ENCODE data around the gene FN3KRP. TPM values are rescaled to one million over a fixed set of nuclear protein-coding genes. Genes with fewer than 3 reads are reported as not detected.

FN3KRP gene
- polyA plus RNA-seq, 3 donors: 16.5 to 24.8 (median 23.2) TPM

GRCh38 chr17:82754297-82755208 lies 38.0 kb downstream of the FN3KRP start:
- no peak overlapping the region for H3K27ac Mint-ChIP-seq
- intact Hi-C loops (cut with micrococcal nuclease): loop anchor here (5.0 kb wide), 3 partner anchors 37 to 107 kb away; partner anchors contain the start of genes FN3KRP (in 1 of the 2), RAB40B (in 1 of the 2) and WDR45B (in 1 of the 2)
- Histone ChIP-seq H3K4me1 (ENCODE audit: control insufficient read depth in 1 of 2, insufficient read depth in 2 of 2, low read length in 2 of 2) (peaks cover 10 to 15% of the 10 kb centered on the region in 2 donors), H3K36me3 (replicated peaks in 1 of 2; ENCODE audit: control insufficient read depth in 1 of 2, insufficient read depth in 2 of 2, low read length in 2 of 2) (peaks cover 0 to 1% of the 10 kb centered on the region in 2 donors), H4K20me1 (ENCODE audit: insufficient read depth, low read length) (peaks cover 8% of the 10 kb centered on the region), H3K4me2 (replicated peaks; ENCODE audit: extremely low read depth, low read length, poor library complexity, severe bottlenecking) (no peak overlapping the region), H2AFZ (ENCODE audit: insufficient read depth, low read depth, low read length, poor library complexity, severe bottlenecking) (no peak overlapping the region), H3K27ac (ENCODE audit: low read depth in 1 of 2, low read length in 2 of 2) (no peak overlapping the region), H3K79me2 (ENCODE audit: insufficient read depth, low read length) (peaks cover 17% of the 10 kb centered on the region), H3K9me3 (replicated peaks in 1 of 2; ENCODE audit: control insufficient read depth in 1 of 2, insufficient read depth in 1 of 2, low read length in 2 of 2) (peaks cover 0 to 2% of the 10 kb centered on the region in 2 donors), H3K9ac (ENCODE audit: insufficient read depth, low read length, poor library complexity, severe bottlenecking) (no peak overlapping the region), H3K27me3 (ENCODE audit: control insufficient read depth in 2 of 2, insufficient read depth in 2 of 2, low read length in 2 of 2) (peaks cover 0 to 8% of the 10 kb centered on the region in 2 donors), H3K4me3 (replicated peaks in 1 of 3; ENCODE audit: low read depth in 2 of 3, low read length in 3 of 3) (no peak overlapping the region)
- no peak for DNase-seq
- peaks cover 25% of the 10 kb centered on the region for H3K4me1 Mint-ChIP-seq
- no peak for TF ChIP-seq CTCF (IDR thresholded peaks at IDR 0.05)
- H3K27me3 Mint-ChIP-seq (ENCODE audit: low read depth in 3 of 3): peaks cover 1 to 16% (median 6%) of the 10 kb centered on the region in 3 donors
- H3K36me3 Mint-ChIP-seq: peaks cover 15 to 29% of the 10 kb centered on the region in 2 donors
- peaks cover 0 to 9% (median 3%) of the 10 kb centered on the region in 7 donors for H3K9me3 Mint-ChIP-seq
- H3K4me3 Mint-ChIP-seq: no peak overlapping the region
- 91% methylated on average over 16 of the region's 19 CpGs for WGBS (ENCODE audit: insufficient coverage)

- H3K4me2 ChIP-seq (replicated peaks; ENCODE audit: extremely low read depth, low read length, poor library complexity, severe bottlenecking): no peak overlapping the region
- H3K27me3 ChIP-seq (ENCODE audit: control insufficient read depth in 2 of 2, insufficient read depth in 2 of 2, low read length in 2 of 2): no peaks in the 10 kb centered on the region
- intact Hi-C loops (cut with micrococcal nuclease): no loop called here
- peaks cover 0 to 1% (median 0%) of the 10 kb centered on the region in 7 donors for H3K9me3 Mint-ChIP-seq
- no peak overlapping the region for H3K27ac Mint-ChIP-seq
- no peak overlapping the region for H3K27ac ChIP-seq (ENCODE audit: low read depth in 1 of 2, low read length in 2 of 2)
- peaks cover 10 to 15% of the 10 kb centered on the region in 2 donors for H3K4me1 ChIP-seq (ENCODE audit: control insufficient read depth in 1 of 2, insufficient read depth in 2 of 2, low read length in 2 of 2)
- H3K4me3 Mint-ChIP-seq: no peak overlapping the region
- 100% methylated on average over 3 of the region's 7 CpGs for whole genome bisulfite sequencing (ENCODE audit: insufficient coverage)
- H2AFZ ChIP-seq (ENCODE audit: insufficient read depth, low read depth, low read length, poor library complexity, severe bottlenecking): no peak overlapping the region
- H3K4me1 Mint-ChIP-seq: peaks cover 25% of the 10 kb centered on the region
- no peak for DNase-seq
- H3K79me2 ChIP-seq (ENCODE audit: insufficient read depth, low read length): peaks cover 17% of the 10 kb centered on the region
- H3K36me3 ChIP-seq (replicated peaks in 1 of 2; ENCODE audit: control insufficient read depth in 1 of 2, insufficient read depth in 2 of 2, low read length in 2 of 2): peaks cover 0 to 2% of the 10 kb centered on the region in 2 donors
- H3K9ac ChIP-seq (ENCODE audit: insufficient read depth, low read length, poor library complexity, severe bottlenecking): no peak overlapping the region
- H3K36me3 Mint-ChIP-seq: peaks cover 21 to 37% of the 10 kb centered on the region in 2 donors
- peaks cover 8% of the 10 kb centered on the region for H4K20me1 ChIP-seq (ENCODE audit: insufficient read depth, low read length)
- peaks cover 0 to 2% (median 1%) of the 10 kb centered on the region in 3 donors for H3K27me3 Mint-ChIP-seq (ENCODE audit: low read depth in 3 of 3)
- no peak overlapping the region for H3K4me3 ChIP-seq (replicated peaks in 1 of 3; ENCODE audit: low read depth in 2 of 3, low read length in 3 of 3)
- no peak for TF ChIP-seq CTCF (IDR thresholded peaks at IDR 0.05)
- H3K9me3 ChIP-seq (replicated peaks in 1 of 2; ENCODE audit: control insufficient read depth in 1 of 2, insufficient read depth in 1 of 2, low read length in 2 of 2): no peaks in the 10 kb centered on the region
Observed at GRCh38 chr17:82756166-82756565, 39.7 kb downstream of the FN3KRP start.

Measured in CD14-positive monocyte (primary cell).